Progenitor cell of endocrine pancreas (in vitro differentiated cells): ENCODE results near the gene BAZ1B. TPM values are rescaled to one million over a fixed set of nuclear protein-coding genes. Genes with fewer than 3 reads are reported as not detected.
"Not testable (repeated sequence)": the region's sequence is repeated elsewhere in the genome, so short reads cannot be mapped to it uniquely, and the experiment has no call there.

Source experiments
- DNase-seq: peaks from one replicate; pipeline ENCODE4 v3.0.0; 2021; ENCODE audit warnings: low spot score; ENCODE audit not compliant: unreplicated experiment
- H3K27ac Mint-ChIP-seq: 2 replicates; pipeline ENCODE4 v1.8.0; 2021; ENCODE audit warnings: mild to moderate bottlenecking, moderate library complexity, mixed read lengths
- H3K27me3 Mint-ChIP-seq: 2 replicates; pipeline ENCODE4 v1.8.0; 2021; ENCODE audit warnings: mixed read lengths
- H3K36me3 Mint-ChIP-seq: 2 replicates; pipeline ENCODE4 v1.8.0; 2022; ENCODE audit warnings: mixed read lengths; ENCODE audit not compliant: insufficient read depth
- H3K4me1 Mint-ChIP-seq: 2 replicates; pipeline ENCODE4 v1.8.0; 2021; ENCODE audit warnings: low read depth, mixed read lengths
- H3K4me3 Mint-ChIP-seq: 2 replicates; pipeline ENCODE4 v1.8.0; 2021; ENCODE audit warnings: low read depth, mild to moderate bottlenecking, moderate library complexity, mixed read lengths
- H3K9me3 Mint-ChIP-seq: 2 replicates; pipeline ENCODE4 v1.8.0; 2021; ENCODE audit warnings: low read depth, mixed read lengths
- total RNA-seq: library from RNA; stranded (reverse); gene quantifications from 2 replicates; pipeline ENCODE4 v1.2.1, GENCODE V29; 2021
- TF ChIP-seq, protein P1 (sequence below): fragments of 200-600 bp; sonication (generic); IDR thresholded peaks from one replicate; pipeline ENCODE4 v1.5.0; 2021; ENCODE audit warnings: antibody characterized with exemption, mild to moderate bottlenecking; ENCODE audit not compliant: unreplicated experiment

The BAZ1B gene
- total RNA-seq, 1 donor from 2014 or later, result 92.1 TPM

DNA sequence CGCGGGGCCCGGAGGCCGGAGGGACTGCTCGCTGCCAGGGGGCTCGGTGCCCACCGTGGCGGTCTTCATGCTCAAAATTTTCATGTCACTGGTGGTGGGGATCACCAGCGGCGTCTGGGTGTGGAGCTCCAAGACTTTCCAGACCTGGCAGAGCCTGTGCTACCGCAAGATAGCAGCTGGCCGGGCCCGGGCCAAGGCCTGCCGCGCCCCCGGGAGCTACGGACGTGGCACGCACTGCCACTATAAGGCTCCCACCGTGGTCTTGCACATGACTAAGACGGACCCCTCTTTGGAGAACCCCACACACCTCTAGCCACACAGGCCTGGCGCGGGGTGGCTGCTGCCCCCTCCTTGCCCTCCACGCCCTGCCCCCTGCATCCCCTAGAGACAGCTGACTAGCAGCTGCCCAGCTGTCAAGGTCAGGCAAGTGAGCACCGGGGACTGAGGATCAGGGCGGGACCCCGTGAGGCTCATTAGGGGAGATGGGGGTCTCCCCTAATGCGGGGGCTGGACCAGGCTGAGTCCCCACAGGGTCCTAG, 86.6 kb downstream of the BAZ1B start:
- Mint-ChIP-seq H3K36me3 (peaks cover 7% of the 10 kb centered on the region), H3K4me3 (peak overlapping the region; percentile 65), H3K4me1 (peaks cover 2% of the 10 kb centered on the region)

DNA sequence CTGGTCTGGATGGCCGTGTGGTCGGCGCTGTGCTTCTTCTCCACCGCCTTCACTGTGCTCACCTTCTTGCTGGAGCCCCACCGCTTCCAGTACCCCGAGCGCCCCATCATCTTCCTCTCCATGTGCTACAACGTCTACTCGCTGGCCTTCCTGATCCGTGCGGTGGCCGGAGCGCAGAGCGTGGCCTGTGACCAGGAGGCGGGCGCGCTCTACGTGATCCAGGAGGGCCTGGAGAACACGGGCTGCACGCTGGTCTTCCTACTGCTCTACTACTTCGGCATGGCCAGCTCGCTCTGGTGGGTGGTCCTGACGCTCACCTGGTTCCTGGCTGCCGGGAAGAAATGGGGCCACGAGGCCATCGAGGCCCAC, 87.4 kb downstream of the BAZ1B start:
- Mint-ChIP-seq H3K27me3 (peaks cover 13% of the 10 kb centered on the region), H3K36me3 (peaks cover 4% of the 10 kb centered on the region), H3K27ac (no peak overlapping the region), H3K9me3 (no peaks in the 10 kb centered on the region), H3K4me1 (peaks cover 2% of the 10 kb centered on the region), H3K4me3 (peak overlapping the region; percentile 65)
- no peak for DNase-seq
- TF ChIP-seq, protein P1, sequence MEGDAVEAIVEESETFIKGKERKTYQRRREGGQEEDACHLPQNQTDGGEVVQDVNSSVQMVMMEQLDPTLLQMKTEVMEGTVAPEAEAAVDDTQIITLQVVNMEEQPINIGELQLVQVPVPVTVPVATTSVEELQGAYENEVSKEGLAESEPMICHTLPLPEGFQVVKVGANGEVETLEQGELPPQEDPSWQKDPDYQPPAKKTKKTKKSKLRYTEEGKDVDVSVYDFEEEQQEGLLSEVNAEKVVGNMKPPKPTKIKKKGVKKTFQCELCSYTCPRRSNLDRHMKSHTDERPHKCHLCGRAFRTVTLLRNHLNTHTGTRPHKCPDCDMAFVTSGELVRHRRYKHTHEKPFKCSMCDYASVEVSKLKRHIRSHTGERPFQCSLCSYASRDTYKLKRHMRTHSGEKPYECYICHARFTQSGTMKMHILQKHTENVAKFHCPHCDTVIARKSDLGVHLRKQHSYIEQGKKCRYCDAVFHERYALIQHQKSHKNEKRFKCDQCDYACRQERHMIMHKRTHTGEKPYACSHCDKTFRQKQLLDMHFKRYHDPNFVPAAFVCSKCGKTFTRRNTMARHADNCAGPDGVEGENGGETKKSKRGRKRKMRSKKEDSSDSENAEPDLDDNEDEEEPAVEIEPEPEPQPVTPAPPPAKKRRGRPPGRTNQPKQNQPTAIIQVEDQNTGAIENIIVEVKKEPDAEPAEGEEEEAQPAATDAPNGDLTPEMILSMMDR, result no peak

More for the DNA sequence above, 86.6 kb downstream of the BAZ1B start:
- H3K27ac Mint-ChIP-seq, result no peak overlapping the region
- DNase-seq, result no peak
- H3K27me3 Mint-ChIP-seq, result peaks cover 13% of the 10 kb centered on the region
- H3K9me3 Mint-ChIP-seq, result no peaks in the 10 kb centered on the region
- TF ChIP-seq, protein P1, result no peak

DNA sequence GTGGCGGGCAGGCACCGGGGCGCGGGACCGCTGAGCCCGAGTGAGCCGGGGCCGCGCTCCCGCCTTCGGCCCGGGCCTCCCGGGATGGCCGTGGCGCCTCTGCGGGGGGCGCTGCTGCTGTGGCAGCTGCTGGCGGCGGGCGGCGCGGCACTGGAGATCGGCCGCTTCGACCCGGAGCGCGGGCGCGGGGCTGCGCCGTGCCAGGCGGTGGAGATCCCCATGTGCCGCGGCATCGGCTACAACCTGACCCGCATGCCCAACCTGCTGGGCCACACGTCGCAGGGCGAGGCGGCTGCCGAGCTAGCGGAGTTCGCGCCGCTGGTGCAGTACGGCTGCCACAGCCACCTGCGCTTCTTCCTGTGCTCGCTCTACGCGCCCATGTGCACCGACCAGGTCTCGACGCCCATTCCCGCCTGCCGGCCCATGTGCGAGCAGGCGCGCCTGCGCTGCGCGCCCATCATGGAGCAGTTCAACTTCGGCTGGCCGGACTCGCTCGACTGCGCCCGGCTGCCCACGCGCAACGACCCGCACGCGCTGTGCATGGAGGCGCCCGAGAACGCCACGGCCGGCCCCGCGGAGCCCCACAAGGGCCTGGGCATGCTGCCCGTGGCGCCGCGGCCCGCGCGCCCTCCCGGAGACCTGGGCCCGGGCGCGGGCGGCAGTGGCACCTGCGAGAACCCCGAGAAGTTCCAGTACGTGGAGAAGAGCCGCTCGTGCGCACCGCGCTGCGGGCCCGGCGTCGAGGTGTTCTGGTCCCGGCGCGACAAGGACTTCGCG, 88.0 kb downstream of the BAZ1B start:
- Mint-ChIP-seq H3K36me3 (peaks cover 2% of the 10 kb centered on the region), H3K4me3 (no peak overlapping the region), H3K27me3 (peaks cover 13% of the 10 kb centered on the region), H3K9me3 (no peaks in the 10 kb centered on the region), H3K4me1 (peaks cover 2% of the 10 kb centered on the region), H3K27ac (no peak overlapping the region)
- TF ChIP-seq, protein P1, result no peak
- no peak for DNase-seq

- peaks cover 2% of the 10 kb centered on the region for H3K4me1 Mint-ChIP-seq
- H3K27me3 Mint-ChIP-seq, result peaks cover 13% of the 10 kb centered on the region
- peaks cover 2% of the 10 kb centered on the region for H3K36me3 Mint-ChIP-seq
- no peaks in the 10 kb centered on the region for H3K9me3 Mint-ChIP-seq
- peak overlapping the region; percentile 35 for H3K4me3 Mint-ChIP-seq
- H3K27ac Mint-ChIP-seq, result no peak overlapping the region
- no peak for DNase-seq
- TF ChIP-seq, protein P1, result no peak
Measured at GRCh38 chr7:73432676-73433075, 89.4 kb downstream of the BAZ1B start.

- H3K36me3 Mint-ChIP-seq, result peaks cover 2% of the 10 kb centered on the region
- TF ChIP-seq, protein P1, result no peak
- peak overlapping the region; percentile 20 for H3K27ac Mint-ChIP-seq
- H3K4me3 Mint-ChIP-seq, result no peak overlapping the region
- DNase-seq, result no peak
- peaks cover 13% of the 10 kb centered on the region for H3K27me3 Mint-ChIP-seq
- peaks cover 2% of the 10 kb centered on the region for H3K4me1 Mint-ChIP-seq
- no peaks in the 10 kb centered on the region for H3K9me3 Mint-ChIP-seq
Measured at GRCh38 chr7:73431041-73431835, 90.9 kb downstream of the BAZ1B start.

DNA sequence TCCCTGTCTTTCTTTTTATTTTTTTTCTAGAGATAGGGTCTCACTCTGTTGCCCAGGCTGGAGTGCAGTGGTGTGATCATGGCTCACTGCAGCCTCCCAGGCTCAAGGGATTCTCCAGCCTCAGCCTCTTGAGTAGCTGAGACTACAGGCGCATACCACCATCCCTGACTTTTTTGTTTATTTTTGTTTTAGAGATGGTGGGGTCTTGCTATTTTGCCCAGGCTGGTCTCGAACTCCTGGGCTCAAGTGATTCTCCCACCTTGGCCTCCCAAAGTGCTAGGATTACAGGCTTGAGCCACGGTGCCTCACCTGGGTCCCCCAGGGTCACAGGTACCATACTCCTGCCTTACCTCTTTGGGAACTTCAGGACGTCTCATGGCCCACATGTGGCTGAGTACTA, 91.6 kb downstream of the BAZ1B start:
- H3K36me3 Mint-ChIP-seq, H3K4me3 Mint-ChIP-seq, H3K27ac Mint-ChIP-seq, H3K4me1 Mint-ChIP-seq, H3K9me3 Mint-ChIP-seq, DNase-seq: not testable (repeated sequence)
- H3K27me3 Mint-ChIP-seq, result peaks cover 13% of the 10 kb centered on the region
